HG03045 (cell line): Measurements from ENCODE around the gene CERS1.

Experiments
- ATAC-seq: cut with Tn5 transposase; IDR thresholded peaks from one replicate; pipeline ENCODE4 v1.9.1; 2021; ENCODE audit warnings: mild to moderate bottlenecking, moderate library complexity; ENCODE audit not compliant: unreplicated experiment

Gene CERS1, protein sequence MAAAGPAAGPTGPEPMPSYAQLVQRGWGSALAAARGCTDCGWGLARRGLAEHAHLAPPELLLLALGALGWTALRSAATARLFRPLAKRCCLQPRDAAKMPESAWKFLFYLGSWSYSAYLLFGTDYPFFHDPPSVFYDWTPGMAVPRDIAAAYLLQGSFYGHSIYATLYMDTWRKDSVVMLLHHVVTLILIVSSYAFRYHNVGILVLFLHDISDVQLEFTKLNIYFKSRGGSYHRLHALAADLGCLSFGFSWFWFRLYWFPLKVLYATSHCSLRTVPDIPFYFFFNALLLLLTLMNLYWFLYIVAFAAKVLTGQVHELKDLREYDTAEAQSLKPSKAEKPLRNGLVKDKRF

DNA sequence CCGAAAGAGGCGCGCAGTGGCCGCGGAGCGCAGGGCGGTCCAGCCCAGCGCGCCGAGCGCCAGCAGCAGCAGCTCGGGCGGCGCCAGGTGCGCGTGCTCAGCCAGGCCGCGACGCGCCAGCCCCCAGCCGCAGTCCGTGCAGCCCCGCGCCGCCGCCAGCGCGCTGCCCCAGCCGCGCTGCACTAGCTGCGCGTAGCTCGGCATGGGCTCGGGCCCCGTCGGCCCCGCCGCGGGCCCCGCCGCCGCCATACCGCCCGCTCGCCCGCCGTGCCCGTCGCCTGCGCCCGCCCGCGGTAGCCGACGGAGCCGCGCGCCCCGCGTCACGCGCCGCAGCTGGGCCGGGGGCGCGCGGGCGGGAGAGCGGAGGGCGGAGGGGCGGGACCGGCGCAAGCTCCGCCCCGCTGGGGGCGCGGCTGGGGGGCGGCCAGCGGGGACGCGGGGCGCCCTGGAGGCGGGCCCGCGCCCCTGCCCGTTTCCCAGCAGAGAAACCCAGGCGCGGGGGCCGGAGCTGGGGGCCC is at the start of gene CERS1:
Gene CERS1 (minus strand): TSS at position 335 of the 518 bp plus-strand sequence. CDS start 86 bp downstream, at position 249.
- ATAC-seq, result no peak

DNA sequence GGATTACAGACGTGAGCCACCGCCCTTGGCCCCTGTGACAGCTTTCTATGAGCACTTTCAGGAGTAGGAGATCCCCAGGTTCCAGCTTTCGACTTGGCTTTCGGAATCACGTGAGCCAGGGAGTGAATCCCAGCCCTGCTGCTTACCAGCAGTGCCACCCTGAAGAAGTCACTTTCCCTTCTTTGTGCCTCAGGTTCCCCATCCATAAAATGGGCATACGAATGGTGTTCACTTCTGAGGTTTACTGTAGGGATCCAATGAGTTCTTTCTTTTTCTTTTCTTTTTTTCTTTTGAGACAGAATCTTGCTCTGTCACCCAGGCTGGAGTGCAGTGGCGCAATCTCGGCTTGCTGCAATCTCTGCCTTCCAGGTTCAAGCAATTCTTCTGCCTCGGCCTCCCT is 49.3 kb upstream of the CERS1 start:
- no peak for ATAC-seq

DNA sequence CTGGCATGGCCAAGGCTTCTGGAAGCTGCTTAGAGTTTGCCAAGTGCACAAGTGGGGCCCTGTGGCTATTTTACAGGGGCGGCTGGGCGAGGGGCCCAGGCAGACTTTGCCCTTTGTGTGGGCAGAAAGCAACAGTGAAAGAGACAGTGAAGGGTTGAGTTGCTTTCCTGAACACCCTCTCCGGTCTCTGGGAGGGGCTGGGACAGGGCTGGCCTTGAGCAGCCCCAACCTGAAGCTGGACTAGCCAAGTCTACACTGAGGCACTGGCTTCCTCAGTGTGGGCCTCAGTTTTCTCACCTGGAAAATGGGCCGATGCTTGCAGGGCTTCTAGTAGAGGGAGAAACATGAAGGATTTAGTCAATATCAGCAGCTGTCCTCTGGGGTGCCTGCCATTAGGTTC is 47.5 kb upstream of the CERS1 start:
- ATAC-seq, result no peak

DNA sequence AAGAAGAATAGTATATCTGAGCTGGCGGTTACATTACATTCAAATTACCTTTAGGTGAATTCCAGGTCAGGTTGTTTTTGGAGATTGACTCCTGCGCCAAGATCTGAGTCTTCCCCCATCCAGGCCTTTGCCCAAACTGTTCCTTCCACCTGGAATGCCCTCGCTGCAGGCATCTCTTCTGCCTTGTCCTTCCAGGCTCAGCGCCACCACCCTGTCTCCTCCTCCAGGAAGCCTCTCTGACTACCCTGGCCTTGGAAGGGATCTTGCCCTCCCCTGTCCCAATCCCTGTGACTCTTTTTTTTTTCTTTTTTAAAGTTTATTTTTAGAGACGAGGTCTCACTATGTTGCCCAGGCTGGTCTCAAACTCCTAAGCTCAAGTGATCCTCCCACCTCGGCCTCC is 46.7 kb upstream of the CERS1 start:
- no peak for ATAC-seq

DNA sequence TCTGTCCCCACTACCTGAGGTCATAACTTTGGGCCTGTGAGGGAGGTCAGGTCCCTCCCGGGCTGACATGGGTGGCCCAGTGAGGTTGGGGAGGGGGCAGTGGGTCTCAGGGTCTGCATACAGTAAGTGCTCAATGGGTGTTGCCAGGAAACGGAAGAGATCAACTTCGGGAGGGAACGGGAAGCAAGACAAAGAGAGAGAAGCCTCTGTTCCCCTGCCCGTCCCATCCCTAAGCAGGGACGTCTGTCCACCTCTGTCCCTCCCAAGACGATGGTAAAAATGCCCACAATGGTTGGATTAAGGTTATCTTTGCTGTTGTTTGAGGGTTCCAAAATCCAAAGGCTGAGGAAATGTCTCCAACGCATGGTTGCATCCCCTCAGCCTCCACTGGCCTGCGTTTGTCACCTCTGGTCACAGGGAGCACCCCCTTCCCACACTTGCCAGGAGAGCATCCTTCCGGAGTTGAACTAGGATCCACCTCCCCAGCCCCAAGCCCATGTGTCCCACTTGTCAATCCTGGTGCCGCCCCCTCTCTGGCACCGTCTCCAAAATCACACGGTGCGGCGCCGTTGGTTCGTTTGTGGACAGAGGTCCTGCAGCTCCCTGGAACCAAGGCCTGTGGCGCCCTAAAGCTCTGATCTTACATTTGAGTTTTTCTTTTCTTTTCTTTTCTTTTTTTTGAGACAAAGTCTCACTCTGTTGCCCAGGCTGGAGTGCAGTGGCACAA is 45.8 kb upstream of the CERS1 start:
- no peak for ATAC-seq

DNA sequence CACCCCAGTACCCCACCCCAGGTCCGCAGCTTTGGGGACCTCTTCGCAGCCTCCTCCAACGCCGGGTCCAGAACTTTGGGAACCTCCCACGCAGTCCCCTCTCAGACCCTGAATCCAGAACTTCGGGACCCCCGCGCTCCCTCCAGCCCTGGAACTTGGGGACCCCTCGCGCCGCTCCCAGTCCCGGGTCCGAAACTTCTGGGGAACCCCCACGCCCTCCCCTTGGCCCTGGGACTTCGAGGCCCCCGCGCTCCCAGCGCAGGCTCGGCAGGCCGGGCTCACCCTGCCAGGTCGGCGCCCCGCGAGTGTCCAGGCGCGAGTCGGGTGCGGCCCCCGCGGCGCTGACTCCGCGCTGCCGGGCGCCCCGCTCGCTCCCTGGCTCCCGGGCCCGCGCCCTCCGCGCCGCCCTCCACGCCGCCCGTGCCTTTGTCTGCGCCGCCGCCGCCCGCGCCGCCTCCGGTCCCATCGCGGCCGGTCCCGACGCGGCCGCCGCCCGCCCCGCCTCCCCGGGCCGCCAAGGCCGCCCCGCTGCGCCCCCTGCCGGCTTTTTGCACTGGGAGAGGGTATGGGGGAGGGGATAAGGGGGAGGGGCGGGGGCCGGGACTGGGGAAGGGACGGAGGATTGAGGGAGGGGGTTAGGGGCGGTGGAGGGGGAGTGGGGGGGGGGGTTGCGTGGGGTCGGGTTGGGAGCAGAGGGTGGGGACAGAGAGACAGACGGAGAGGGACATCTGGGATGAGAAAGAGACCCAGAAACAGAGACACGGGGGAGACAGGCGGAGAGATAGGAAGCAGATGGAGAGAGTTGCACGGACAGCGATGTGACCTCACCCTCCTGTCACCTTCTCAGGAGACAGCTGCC is 45.0 kb upstream of the CERS1 start, which contains the start of gene HOMER3:
Gene HOMER3 (minus strand): TSS at position 449 of the 859 bp plus-strand sequence. CDS start 2,235 bp downstream, outside the sequence.
- no peak for ATAC-seq

DNA sequence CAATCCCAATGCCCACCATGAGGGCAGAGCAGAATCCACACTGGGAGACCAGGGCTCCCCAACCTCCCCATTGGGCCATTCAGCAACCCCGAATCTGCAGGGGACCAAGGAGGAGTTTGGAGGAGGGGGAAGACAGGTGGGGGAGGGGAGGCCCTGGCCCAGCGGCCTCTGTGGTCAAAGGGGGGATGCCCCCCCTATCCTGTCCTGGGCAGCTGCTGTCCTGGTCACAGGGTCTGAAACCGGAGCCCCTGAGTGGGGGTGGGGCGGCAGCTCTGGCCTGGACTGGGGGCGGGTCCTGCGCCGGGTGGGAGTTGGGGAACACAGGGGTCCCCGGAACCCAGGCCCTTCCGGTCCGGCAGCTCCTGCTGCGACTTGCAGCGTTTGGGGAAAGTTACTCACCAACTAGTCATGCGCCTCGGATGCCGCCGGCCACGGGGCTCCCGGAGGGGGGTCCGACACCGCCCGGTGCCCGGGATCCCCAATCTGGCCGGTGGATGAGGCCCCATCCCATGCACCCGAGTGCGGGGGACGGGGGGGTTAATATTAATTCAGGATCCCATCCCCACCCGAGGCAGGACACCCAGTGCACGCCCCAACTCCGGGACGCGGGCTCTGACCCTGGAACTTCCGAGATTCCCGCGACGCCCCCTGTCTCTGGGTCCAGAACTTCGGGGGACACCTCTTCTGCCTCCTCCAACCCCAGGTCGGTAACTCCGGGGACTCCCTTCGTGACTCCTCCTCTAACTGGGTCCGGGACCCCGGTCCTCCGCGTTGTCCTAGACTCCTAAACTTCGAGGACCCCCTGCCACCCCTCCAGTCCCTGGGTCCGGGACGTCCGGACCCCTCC is 44.2 kb upstream of the CERS1 start:
- no peak for ATAC-seq

DNA sequence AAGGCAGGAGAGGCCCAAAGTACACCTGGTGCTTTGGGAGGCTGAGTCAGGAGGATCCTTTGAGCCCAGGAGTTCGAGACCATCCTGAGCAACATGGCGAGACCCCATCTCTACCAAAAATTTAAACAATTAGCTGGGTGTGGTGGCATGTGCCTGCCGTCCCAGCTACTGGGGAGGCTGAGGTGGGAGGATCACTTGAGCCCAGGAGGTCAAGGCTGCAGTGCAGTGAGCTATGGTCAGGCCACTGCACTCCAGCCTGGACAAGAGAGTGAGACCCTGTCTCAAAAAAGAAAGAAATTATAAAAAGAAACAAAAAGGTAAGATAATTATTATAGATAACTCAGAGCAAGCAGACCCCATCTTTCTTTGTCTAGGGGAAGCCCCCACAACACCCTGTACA is 43.2 kb upstream of the CERS1 start:
- ATAC-seq, result no peak

DNA sequence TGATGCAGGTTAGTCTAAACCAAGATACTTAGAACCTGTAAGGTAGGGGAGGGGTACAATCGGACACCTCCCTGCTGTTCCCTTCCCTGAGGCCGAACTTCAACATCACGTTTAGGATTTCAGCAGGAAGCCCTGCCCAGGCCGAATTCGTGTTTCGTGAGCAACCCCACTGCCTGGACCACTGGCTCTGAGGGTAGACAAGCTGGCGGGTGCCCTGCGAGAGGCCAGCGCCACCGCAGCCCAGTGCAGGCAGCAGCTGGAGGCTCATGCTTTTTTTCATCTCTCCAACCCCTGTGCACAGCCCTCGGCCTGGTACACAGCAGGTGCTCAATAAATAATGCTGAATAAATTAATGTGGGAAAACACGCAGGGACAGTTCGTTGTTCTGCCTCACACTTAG is 37.3 kb upstream of the CERS1 start:
- ATAC-seq, result no peak

DNA sequence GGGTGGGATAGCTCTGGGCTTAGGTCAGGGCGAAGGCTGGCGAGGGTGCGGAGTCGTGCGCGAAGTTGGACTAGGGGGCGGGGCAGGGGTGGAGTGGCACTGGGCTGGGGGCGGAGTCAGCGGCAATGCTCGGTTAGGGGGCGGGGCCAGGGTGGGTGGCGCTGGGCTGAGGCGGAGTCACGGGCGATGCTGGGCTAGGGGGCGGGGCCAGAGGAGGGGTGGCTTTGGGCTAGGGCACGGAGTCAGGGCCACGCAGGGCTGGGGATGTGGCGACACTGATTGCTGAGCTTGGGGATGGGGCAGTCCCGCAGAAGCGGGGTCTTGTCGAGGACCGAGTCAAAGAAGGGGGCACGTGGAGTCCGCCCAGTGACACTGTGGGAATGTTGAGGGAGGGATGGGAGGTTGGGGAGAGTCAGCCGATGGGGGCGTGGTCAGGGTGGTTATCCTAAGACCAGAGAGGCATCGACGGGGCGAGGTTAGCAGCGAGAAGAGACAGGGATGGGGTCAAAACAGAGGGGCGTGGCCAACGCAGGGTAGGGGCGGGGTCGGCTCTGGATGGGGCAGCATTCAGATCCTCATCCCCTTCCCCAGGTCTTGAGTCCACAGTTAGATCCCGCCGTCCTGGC is 36.4 kb upstream of the CERS1 start:
- no peak for ATAC-seq

DNA sequence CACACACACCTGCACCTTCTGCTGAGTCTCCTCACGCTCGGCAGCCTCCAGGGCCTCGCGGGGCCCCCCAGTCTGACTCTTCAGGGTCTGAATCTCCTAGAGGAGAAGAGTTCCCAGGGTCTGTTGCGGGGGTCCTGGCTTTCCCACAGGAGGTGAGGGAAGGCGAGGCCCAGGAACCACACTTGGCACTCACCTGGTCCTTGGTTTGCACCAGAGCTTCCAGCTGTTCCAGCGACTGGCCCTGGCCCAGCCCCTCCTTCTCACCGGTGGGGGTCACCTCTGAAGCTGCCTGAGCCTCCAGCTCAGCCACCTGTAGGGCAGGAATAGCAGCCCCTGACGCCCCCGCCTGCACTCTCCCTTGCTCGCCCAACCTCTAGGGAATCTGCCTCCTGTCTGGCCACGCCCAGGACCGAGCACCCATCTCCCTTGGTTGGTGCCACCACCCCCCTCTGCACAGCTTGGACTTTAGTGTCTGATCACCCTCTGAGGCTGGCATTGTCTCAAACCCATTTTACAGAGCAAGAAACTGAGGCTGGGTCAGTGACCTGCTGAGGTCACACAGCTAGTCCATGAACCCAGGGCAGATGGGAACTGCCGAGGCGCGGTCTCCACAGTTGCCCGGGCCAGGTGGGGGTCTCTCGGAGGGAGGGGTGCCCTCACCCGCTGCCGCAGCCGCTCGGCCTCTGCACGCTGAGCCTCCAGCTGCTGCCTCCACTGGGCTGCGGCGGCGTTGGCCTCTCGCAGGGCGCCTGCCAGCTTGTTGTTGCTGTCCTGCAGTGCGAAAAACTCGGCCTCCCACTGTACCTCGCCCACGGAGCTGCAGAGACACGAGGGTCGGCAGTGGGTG is 35.6 kb upstream of the CERS1 start:
- ATAC-seq, result no peak

DNA sequence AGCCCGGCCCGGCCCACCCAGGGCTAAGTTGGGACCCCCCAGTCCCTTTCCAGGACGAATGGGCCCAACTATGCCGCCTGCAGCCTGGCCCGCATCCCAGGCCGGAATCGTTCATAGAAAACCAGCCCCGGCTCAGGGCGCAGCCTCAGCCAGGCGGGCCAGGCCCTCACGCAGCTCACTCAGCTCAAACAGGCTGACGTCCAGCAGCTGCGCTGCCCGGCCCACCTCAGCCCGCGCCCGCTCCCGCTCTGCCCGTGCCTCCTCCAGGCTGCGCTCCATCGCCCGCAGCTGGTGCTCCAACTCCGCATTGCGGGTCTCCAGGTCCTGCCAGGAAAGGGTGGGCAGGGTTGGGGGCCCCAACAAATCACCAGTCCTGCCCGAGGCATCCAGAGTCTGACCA is 33.4 kb upstream of the CERS1 start:
- ATAC-seq, result no peak

DNA sequence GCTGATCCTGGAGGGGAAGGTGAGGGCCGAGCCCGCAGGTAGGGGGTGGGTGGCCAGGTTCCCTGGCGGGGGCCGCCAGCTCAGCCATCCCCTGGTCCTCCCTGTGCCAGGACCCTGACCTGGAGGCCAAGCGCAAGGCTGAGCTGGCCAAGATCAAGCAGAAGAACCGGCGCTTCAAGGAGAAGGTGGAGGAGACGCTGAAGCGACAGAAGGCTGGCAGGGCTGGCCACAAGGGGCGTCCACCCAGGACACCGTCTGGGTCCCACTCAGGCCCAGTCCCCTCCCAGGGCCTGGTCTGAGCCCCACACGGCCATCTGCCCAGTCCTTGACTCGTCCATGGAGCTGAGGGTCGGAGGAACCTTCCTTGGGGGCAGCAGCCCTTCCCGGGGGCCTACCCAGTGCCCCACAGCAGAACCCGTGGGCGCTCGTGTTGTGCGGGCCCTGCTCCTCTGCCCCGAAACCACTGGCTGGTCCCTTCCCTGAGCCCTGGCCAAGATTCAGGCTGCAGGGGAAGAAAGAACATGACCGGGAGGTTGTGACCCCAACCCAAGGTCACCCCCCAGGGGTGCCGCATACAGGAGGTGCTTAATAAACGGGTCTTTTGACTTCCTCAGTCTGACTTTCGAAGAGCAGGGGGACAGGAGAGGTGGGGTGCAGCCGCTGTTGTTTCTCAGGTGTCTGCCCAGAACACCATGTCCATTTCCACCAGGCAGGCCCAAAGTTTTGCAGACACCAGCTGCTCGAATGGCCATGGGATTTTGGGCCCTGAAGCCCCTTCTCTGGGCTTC is 32.3 kb upstream of the CERS1 start:
- ATAC-seq, result no peak

DNA sequence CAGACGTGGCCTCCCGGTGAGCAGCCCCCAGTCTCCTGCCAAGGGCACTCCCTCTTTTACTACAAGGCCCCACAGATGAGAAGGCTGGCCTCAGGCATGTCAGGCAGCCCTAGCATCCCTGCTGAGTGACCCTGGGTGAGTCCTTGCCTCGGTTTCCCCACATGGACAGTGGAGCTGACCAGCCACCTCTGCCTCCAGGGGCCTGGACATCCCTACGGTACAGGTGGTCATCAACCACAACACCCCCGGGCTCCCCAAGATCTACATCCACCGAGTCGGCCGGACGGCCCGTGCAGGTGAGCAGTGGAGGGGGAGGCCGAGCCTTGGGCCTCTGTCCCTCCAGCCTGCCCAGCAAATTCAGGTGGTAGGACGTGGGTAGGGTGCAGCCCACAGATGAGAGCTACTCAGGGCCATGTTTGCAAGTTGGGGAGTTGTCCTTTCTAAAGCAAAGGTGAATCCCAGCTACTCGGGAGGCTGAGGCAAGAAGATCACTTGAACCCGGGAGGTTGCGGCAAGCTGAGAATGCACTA is 28.8 kb upstream of the CERS1 start:
- ATAC-seq, result no peak

DNA sequence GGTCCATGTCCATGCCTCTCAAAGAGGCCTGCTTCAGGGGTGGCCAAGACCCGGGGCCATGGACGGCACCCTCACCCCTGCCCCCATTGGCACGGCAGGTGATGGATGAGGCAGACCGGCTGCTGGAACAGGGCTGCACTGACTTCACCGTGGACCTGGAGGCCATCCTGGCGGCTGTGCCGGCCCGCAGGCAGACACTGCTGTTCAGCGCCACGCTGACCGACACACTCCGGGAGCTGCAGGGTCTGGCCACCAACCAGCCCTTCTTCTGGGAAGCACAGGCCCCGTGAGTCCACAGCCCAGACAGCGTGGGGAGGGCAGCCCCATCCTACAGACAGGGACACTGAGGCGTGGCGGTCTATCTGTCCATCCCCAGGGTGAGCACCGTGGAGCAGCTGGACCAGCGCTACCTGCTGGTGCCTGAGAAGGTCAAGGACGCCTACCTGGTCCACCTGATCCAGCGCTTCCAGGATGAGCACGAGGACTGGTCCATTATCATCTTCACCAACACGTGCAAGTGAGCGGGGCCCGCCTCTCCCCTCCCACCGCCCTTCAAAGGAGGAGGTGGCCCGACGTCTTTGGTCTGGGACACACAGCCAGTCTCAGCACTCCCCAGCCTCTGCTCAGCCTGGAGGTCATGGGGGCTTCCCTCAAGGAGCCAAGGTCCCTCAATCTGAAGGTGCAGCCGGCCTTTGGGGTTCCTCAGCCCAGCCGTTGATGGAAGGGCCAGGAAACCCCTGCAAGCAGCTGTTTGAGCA is 26.4 kb upstream of the CERS1 start:
- no peak for ATAC-seq

DNA sequence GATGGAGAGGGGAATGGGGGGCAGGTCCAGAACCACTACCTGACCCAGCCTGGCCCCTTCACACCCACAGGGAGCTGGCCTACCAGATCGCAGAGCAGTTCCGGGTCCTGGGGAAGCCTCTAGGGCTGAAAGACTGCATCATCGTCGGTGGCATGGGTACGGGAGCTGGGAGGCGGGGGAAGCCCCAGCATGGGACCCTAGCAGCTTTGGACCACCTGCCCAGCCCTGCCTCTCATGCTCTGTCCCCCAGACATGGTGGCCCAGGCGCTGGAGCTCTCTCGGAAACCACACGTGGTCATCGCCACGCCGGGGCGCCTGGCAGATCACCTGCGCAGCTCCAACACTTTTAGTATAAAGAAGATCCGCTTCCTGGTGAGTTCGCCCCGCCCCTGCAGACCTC is 25.6 kb upstream of the CERS1 start:
- ATAC-seq, result no peak

DNA sequence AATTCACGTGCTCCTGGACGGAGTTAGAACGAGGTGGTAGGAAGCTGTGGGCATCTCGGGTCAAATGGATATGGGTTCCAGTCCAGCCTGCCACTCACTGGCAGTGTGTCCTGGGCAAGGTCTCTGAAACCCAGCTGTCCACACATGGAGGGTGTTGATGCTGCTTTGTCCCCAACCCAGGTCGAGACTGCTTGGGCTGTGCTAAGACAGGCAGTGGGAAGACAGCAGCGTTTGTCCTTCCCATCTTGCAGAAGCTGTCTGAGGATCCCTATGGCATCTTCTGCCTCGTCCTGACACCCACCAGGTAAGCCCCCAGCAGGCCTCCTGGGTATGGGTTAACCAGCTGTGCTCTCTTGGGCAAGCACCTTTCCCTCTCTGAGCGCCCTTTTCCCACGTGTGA is 24.4 kb upstream of the CERS1 start:
- ATAC-seq, result no peak
